Bronchial epithelial cell (primary cell): Measurements from ENCODE around the gene RAB6B. TPM values are rescaled to one million over a fixed set of nuclear protein-coding genes. Genes with fewer than 3 reads are reported as not detected.

Experiments used
- DNase-seq: peaks from one replicate; pipeline ENCODE4 v3.0.0-alpha.2; 2010; ENCODE audit warnings: low read depth
- FAIRE-seq: peaks from 2 replicates; lab custom pipeline; 2011; peaks lifted over from hg19 to GRCh38; lab: Jason Lieb, UNC
- H3K27me3 ChIP-seq: 2 replicates; pipeline ENCODE4 v1.5.1; 2011; ENCODE audit warnings: low read length; ENCODE audit not compliant: control insufficient read depth, insufficient read depth
- H3K36me3 ChIP-seq: 2 replicates; pipeline ENCODE4 v1.5.1; 2011; ENCODE audit warnings: low read length; ENCODE audit not compliant: control insufficient read depth, insufficient read depth
- H3K4me3 ChIP-seq: 2 replicates; pipeline ENCODE4 v1.5.1; 2011; ENCODE audit warnings: mild to moderate bottlenecking, low read depth, low read length, control low read depth
- total RNA-seq: library from RNA; depleted of rRNA; stranded (reverse); fragments of >200 nt; gene quantifications from 2 replicates; pipeline ENCODE4 v1.2.1, GENCODE V29; 2014
- TF ChIP-seq, protein P1 (sequence below): IDR thresholded peaks from 2 replicates; pipeline ENCODE4 v1.5.1; 2011; ENCODE audit warnings: mild to moderate bottlenecking, moderate library complexity, low read length, control low read depth, inconsistent platforms; ENCODE audit not compliant: insufficient read depth, severe bottlenecking

RAB6B gene
- total RNA-seq, 1 donor from 2014 or later = under 0.01 TPM

DNA sequence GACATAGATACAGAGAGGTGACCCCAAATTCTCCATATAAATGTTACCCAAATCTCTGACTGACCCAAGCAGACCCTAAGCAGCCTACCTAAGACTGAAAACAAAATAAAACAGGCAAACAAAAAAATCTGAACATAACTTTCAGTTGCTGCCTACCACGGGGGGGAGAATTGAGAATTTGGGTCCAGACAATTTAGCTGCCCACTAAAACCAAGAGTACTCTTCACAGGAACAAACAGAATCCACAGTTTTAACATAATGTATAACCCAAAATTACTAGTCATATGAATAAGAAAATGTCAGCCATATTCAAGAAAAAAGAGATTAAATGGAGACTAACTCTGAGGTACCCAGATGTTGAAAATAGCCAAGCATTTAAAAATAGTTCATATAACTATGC lies 45.6 kb downstream of the RAB6B start:
- Histone ChIP-seq H3K4me3 (no peak overlapping the region), H3K27me3 (no peaks in the 10 kb centered on the region), H3K36me3 (no peaks in the 10 kb centered on the region)
- FAIRE-seq = no peak
- TF ChIP-seq, protein P1, sequence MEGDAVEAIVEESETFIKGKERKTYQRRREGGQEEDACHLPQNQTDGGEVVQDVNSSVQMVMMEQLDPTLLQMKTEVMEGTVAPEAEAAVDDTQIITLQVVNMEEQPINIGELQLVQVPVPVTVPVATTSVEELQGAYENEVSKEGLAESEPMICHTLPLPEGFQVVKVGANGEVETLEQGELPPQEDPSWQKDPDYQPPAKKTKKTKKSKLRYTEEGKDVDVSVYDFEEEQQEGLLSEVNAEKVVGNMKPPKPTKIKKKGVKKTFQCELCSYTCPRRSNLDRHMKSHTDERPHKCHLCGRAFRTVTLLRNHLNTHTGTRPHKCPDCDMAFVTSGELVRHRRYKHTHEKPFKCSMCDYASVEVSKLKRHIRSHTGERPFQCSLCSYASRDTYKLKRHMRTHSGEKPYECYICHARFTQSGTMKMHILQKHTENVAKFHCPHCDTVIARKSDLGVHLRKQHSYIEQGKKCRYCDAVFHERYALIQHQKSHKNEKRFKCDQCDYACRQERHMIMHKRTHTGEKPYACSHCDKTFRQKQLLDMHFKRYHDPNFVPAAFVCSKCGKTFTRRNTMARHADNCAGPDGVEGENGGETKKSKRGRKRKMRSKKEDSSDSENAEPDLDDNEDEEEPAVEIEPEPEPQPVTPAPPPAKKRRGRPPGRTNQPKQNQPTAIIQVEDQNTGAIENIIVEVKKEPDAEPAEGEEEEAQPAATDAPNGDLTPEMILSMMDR = no peak
- no peak for DNase-seq

DNA sequence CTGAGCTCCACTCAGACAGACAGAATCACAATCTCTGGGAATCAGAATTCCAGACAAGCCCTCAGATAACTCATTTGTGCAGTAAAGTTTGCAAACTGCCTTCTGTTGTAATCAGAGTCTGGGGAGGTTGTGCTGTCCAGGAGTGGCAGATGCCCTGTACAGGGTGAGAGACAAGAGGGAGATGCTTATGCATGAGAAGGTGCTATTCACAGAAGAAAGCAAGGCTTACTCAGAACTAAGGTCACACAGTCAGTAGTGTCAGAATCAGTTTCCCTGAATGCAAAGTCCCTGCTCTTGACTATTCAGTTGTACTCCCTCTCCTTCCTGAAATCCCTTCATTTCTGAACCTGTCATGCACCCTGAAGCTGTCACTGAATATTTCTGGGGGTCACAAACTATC lies 46.3 kb downstream of the RAB6B start:
- TF ChIP-seq, protein P1 = no peak
- Histone ChIP-seq H3K4me3 (no peak overlapping the region), H3K36me3 (no peaks in the 10 kb centered on the region), H3K27me3 (no peaks in the 10 kb centered on the region)
- peak; percentile 36 for FAIRE-seq
- DNase-seq = peak; percentile 28

DNA sequence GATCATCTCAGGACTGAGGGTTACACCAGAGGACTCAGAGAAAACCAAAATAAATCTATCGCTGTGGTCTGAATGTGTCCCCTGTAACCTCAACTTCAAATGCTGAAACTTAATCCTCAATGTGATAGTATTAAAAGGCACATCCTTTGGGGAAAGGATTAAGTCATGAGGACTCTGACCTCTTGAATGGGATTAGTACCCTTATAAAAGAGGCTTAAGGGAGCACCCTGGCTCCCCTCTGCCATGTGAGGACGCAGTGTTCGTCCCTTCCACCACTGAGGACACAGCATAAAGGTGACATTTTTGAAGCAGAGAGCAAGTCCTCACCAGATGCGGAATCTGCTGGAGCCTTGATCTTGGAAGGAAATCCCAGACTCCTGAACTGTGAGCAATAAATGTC lies 50.6 kb downstream of the RAB6B start:
- DNase-seq (no peak), FAIRE-seq (no peak)
- Histone ChIP-seq H3K27me3 (no peaks in the 10 kb centered on the region), H3K36me3 (no peaks in the 10 kb centered on the region), H3K4me3 (no peak overlapping the region)
- TF ChIP-seq, protein P1 = no peak

DNA sequence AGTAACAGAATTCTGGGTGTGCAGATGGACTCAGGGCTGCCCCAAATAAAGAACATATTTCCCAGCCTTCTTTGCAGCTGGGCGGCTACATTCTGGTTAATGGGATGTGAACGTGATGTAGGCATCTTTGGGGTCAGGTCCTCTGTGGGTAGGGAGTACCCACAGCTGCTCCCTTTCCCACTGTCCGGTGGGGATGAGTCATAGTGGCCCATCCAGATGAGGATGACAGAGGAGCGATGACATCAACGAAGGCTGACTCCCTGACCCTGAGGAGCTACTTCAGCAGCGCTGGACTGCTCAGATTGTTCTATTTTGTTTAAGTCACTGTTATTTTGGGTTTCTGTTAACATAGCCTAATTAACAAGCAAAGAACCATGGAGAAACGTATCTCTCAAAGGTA lies 52.0 kb downstream of the RAB6B start:
- Histone ChIP-seq H3K4me3 (no peak overlapping the region), H3K36me3 (no peaks in the 10 kb centered on the region), H3K27me3 (no peaks in the 10 kb centered on the region)
- TF ChIP-seq, protein P1 = no peak
- no peak for FAIRE-seq
- DNase-seq = no peak

DNA sequence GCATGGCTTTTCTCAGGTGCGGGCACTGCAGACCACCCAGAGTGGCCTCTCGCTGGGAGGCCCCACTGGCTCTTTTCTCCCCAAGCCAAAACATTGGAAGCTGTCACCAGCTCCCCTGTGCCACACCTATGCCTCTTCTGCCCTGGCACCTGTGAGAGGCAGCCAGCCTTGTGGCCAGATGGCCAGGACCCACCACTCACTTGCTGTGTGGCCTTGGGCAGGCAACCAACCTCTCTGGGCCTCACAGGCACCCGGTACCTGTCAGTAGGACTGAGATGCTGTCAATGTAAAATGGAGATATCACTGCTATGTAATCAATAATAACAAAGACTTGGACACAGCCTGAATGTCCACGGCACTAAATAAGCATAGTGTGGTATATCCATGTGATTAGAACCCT lies 53.5 kb downstream of the RAB6B start:
- FAIRE-seq = no peak
- no peak for DNase-seq
- TF ChIP-seq, protein P1 = no peak
- H3K36me3 ChIP-seq = no peaks in the 10 kb centered on the region
- H3K27me3 ChIP-seq = no peaks in the 10 kb centered on the region
- no peak overlapping the region for H3K4me3 ChIP-seq

DNA sequence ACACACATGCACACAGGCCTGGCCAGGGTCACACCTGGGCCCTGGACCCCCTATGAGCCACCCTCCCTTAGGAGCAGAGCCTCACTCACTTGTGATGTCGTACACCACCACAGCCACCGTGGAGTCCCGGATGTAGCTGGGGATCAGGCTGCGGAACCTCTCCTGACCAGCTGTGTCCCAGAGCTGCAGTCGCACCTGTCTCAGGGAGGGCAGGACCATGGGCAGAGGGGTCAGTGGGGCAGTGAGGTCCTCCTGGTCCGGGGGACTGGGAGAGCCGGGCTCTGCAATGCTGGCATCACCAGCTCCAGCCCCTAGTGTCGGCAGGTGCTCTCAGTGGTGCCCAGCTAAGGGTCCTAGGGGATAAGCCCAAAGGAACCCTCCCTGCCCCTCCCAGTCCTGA lies 54.5 kb downstream of the RAB6B start:
- no peak for DNase-seq
- no peak for FAIRE-seq
- H3K4me3 ChIP-seq = no peak overlapping the region

More for the DNA sequence above, 54.5 kb downstream of the RAB6B start:
- TF ChIP-seq, protein P1 = no peak
- Histone ChIP-seq H3K36me3 (no peaks in the 10 kb centered on the region), H3K27me3 (no peaks in the 10 kb centered on the region)
